ENCODE measurements around the gene PAX5.

The PAX5 gene

DNA sequence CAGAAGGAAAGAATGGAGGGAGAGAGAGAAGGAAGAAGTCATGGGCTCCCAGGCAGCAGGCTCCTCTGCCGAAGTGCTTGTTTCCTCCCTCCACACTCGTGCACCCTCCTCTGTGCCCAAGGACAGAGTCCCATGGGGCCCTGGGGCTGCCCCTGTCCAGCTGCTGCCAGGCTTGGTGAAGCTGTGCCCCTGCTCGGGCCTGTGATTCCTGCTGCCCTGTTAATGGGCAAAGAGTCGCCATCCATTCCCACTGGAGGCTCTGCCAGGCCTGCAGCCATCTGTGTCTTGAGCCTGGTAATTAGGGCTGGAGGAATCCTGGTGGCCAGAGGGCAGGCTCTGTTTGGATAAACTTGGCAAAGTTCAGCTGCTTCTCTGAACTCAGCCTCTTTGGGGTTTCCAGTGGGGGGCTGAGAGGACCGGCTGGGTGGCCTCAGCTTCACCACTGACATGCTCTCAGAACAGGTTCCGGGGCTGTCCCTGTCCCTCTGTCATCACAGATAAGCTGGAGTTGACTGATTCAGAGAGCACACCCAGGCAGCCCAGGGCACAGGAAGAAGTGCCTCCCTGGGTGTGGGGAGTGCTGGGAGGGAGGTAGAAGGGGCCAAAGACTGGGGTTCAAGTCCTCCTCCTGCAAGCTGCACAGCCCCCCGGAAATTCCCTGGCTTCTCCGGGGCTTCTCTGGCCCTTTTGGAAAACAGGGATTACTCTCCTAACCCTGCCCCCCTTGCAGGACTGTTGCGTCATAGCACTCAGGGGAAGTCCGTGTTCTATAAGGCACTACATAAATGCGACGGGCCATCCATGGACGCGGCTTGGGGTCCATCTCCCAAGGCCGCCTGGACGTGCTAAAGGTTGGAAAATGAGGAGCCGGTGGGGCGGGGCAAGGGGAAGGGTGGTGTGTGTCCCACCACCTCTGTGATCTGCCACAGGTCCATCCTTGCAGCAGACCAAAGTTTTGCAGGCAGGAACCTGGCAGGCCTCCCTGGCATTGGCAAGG, 154.8 kb downstream of the PAX5 start:
- TF ChIP-seq POLR2AphosphoS5 (IDR thresholded peaks at IDR 0.05; ENCODE audit: low read depth, low read length) (no peak), TAF1 (IDR thresholded peaks at IDR 0.05; ENCODE audit: borderline replicate concordance, insufficient read depth, low read length) (no peak), SIN3A (IDR thresholded peaks at IDR 0.05; ENCODE audit: borderline replicate concordance, insufficient read depth, low read length) (no peak), FOXP2 (optimal IDR thresholded peaks at IDR 0.05; ENCODE audit: borderline replicate concordance, extremely low read depth, extremely low read length, insufficient read depth) (no peak)
- TF ChIP-seq, protein P1, sequence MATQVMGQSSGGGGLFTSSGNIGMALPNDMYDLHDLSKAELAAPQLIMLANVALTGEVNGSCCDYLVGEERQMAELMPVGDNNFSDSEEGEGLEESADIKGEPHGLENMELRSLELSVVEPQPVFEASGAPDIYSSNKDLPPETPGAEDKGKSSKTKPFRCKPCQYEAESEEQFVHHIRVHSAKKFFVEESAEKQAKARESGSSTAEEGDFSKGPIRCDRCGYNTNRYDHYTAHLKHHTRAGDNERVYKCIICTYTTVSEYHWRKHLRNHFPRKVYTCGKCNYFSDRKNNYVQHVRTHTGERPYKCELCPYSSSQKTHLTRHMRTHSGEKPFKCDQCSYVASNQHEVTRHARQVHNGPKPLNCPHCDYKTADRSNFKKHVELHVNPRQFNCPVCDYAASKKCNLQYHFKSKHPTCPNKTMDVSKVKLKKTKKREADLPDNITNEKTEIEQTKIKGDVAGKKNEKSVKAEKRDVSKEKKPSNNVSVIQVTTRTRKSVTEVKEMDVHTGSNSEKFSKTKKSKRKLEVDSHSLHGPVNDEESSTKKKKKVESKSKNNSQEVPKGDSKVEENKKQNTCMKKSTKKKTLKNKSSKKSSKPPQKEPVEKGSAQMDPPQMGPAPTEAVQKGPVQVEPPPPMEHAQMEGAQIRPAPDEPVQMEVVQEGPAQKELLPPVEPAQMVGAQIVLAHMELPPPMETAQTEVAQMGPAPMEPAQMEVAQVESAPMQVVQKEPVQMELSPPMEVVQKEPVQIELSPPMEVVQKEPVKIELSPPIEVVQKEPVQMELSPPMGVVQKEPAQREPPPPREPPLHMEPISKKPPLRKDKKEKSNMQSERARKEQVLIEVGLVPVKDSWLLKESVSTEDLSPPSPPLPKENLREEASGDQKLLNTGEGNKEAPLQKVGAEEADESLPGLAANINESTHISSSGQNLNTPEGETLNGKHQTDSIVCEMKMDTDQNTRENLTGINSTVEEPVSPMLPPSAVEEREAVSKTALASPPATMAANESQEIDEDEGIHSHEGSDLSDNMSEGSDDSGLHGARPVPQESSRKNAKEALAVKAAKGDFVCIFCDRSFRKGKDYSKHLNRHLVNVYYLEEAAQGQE (IDR thresholded peaks at IDR 0.05; ENCODE audit: insufficient read depth in 1 of 2, low read depth in 2 of 2, low read length in 2 of 2), result no peak

DNA sequence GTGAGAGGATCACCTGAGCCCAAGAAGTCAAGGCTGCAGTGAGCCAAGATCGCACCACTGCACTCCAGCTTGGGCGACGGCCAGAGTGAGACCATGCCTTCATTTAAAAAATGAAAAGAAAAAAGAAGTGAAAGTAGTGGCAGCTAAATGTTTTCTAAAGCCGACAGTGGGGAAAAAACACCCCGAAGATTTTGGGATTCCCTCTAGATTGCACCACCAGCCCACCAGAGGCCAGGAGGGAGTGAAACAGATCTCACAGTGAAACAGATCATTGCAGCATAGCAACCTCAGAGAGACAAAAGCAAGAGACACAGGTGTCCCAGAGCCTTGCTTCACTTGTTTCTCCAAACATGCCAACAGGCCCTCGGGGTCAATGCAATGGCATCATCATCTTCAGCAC, 156.8 kb downstream of the PAX5 start:
- TF ChIP-seq POLR2AphosphoS5 (IDR thresholded peaks at IDR 0.05; ENCODE audit: low read depth, low read length), result no peak
- TF ChIP-seq TAF1 (IDR thresholded peaks at IDR 0.05; ENCODE audit: borderline replicate concordance, insufficient read depth, low read length), result no peak

DNA sequence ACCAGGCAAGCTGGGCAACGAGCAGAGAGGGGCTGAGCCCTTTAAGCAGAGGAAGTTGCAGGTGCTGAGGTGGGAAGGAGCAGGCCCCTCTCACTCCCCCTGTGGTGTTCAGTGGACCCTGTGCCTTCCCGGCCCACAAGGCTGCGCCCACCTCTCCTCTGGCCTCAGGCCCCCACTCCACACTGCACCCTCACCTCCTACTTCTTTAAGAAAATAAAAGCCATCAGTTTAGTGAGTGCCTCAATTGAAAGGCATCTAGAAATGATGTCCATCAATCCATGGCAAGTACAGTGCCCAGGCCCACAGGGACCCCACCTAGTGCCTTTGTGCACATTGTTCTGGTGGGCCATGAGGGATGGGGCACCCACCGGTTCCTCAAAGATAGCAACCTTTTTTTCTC, 158.0 kb downstream of the PAX5 start:
- TF ChIP-seq FOXP2 (optimal IDR thresholded peaks at IDR 0.05; ENCODE audit: borderline replicate concordance, extremely low read depth, extremely low read length, insufficient read depth) (no peak), POLR2AphosphoS5 (IDR thresholded peaks at IDR 0.05; ENCODE audit: low read depth, low read length) (no peak), TAF1 (IDR thresholded peaks at IDR 0.05; ENCODE audit: borderline replicate concordance, insufficient read depth, low read length) (no peak), SIN3A (IDR thresholded peaks at IDR 0.05; ENCODE audit: borderline replicate concordance, insufficient read depth, low read length) (no peak)
- TF ChIP-seq, protein P1 (IDR thresholded peaks at IDR 0.05; ENCODE audit: insufficient read depth in 1 of 2, low read depth in 2 of 2, low read length in 2 of 2), result no peak

DNA sequence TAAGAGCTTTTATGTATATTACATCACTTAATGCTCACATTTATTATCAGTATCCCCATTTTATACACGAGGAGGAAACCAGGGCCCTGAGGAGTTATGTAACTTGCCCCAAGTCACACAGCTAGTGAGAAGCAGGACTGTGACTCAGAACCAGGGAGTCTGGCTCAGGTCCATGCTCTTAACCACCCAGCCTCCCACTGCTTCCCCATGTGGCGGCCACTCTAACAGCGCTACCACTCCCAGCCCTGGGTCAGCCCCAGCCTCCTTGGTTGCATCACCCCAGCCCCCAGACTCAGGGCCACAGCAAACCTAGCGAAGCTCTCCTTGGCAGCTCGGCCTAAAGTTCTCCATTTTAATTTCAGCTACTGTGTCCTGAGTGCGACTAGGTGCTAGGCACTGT, 159.1 kb downstream of the PAX5 start:
- no peak for TF ChIP-seq FOXP2 (optimal IDR thresholded peaks at IDR 0.05; ENCODE audit: borderline replicate concordance, extremely low read depth, extremely low read length, insufficient read depth)
- TF ChIP-seq SIN3A (IDR thresholded peaks at IDR 0.05; ENCODE audit: borderline replicate concordance, insufficient read depth, low read length), result no peak
- TF ChIP-seq, protein P1 (IDR thresholded peaks at IDR 0.05; ENCODE audit: insufficient read depth in 1 of 2, low read depth in 2 of 2, low read length in 2 of 2), result no peak
- TF ChIP-seq TAF1 (IDR thresholded peaks at IDR 0.05; ENCODE audit: borderline replicate concordance, insufficient read depth, low read length), result no peak
- no peak for TF ChIP-seq POLR2AphosphoS5 (IDR thresholded peaks at IDR 0.05; ENCODE audit: low read depth, low read length)

DNA sequence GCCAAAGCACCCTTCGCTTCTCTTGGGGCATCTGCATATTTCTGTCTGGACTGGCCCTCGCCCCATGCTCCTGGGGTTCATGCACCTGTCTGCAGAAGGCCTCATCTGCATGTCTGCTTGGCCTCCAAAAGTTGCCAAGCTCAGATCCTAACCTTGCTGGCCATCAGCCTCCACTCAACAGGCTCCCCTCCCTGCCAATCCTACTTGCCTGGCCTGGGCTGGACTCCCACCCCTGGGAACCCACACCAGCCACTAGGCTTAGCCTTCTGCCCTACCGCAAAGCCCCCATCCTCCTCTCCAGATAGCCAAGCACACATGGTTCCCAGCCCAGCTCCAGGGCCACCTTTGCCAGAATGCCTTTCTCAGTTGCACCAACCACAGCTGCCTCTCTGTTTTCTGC, 159.8 kb downstream of the PAX5 start:
- TF ChIP-seq SIN3A (IDR thresholded peaks at IDR 0.05; ENCODE audit: borderline replicate concordance, insufficient read depth, low read length) (no peak), POLR2AphosphoS5 (IDR thresholded peaks at IDR 0.05; ENCODE audit: low read depth, low read length) (no peak), FOXP2 (optimal IDR thresholded peaks at IDR 0.05; ENCODE audit: borderline replicate concordance, extremely low read depth, extremely low read length, insufficient read depth) (no peak), TAF1 (IDR thresholded peaks at IDR 0.05; ENCODE audit: borderline replicate concordance, insufficient read depth, low read length) (no peak)
- TF ChIP-seq, protein P1 (IDR thresholded peaks at IDR 0.05; ENCODE audit: insufficient read depth in 1 of 2, low read depth in 2 of 2, low read length in 2 of 2), result no peak

Measured in PFSK-1 (cell line).